ENCODE data around the gene HECTD4. TPM values are rescaled to one million over a fixed set of nuclear protein-coding genes. Genes with fewer than 3 reads are reported as not detected.

The HECTD4 gene
- total and polyA plus RNA-seq, 2 experiments from 2014 or later, result 25.7 to 36.9 TPM

- TF ChIP-seq, protein P1, sequence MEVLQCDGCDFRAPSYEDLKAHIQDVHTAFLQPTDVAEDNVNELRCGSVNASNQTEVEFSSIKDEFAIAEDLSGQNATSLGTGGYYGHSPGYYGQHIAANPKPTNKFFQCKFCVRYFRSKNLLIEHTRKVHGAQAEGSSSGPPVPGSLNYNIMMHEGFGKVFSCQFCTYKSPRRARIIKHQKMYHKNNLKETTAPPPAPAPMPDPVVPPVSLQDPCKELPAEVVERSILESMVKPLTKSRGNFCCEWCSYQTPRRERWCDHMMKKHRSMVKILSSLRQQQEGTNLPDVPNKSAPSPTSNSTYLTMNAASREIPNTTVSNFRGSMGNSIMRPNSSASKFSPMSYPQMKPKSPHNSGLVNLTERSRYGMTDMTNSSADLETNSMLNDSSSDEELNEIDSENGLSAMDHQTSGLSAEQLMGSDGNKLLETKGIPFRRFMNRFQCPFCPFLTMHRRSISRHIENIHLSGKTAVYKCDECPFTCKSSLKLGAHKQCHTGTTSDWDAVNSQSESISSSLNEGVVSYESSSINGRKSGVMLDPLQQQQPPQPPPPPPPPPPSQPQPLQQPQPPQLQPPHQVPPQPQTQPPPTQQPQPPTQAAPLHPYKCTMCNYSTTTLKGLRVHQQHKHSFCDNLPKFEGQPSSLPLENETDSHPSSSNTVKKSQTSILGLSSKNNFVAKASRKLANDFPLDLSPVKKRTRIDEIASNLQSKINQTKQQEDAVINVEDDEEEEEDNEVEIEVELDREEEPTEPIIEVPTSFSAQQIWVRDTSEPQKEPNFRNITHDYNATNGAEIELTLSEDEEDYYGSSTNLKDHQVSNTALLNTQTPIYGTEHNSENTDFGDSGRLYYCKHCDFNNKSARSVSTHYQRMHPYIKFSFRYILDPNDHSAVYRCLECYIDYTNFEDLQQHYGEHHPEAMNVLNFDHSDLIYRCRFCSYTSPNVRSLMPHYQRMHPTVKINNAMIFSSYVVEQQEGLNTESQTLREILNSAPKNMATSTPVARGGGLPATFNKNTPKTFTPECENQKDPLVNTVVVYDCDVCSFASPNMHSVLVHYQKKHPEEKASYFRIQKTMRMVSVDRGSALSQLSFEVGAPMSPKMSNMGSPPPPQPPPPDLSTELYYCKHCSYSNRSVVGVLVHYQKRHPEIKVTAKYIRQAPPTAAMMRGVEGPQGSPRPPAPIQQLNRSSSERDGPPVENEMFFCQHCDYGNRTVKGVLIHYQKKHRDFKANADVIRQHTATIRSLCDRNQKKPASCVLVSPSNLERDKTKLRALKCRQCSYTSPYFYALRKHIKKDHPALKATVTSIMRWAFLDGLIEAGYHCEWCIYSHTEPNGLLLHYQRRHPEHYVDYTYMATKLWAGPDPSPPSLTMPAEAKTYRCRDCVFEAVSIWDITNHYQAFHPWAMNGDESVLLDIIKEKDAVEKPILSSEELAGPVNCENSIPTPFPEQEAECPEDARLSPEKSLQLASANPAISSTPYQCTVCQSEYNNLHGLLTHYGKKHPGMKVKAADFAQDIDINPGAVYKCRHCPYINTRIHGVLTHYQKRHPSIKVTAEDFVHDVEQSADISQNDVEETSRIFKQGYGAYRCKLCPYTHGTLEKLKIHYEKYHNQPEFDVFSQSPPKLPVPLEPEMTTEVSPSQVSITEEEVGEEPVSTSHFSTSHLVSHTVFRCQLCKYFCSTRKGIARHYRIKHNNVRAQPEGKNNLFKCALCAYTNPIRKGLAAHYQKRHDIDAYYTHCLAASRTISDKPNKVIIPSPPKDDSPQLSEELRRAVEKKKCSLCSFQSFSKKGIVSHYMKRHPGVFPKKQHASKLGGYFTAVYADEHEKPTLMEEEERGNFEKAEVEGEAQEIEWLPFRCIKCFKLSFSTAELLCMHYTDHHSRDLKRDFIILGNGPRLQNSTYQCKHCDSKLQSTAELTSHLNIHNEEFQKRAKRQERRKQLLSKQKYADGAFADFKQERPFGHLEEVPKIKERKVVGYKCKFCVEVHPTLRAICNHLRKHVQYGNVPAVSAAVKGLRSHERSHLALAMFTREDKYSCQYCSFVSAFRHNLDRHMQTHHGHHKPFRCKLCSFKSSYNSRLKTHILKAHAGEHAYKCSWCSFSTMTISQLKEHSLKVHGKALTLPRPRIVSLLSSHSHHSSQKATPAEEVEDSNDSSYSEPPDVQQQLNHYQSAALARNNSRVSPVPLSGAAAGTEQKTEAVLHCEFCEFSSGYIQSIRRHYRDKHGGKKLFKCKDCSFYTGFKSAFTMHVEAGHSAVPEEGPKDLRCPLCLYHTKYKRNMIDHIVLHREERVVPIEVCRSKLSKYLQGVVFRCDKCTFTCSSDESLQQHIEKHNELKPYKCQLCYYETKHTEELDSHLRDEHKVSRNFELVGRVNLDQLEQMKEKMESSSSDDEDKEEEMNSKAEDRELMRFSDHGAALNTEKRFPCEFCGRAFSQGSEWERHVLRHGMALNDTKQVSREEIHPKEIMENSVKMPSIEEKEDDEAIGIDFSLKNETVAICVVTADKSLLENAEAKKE (CRISPR knock-in tag; IDR thresholded peaks at IDR 0.05), result no peak
- no peak for TF ChIP-seq JUNB (IDR thresholded peaks at IDR 0.05; ENCODE audit: unreplicated experiment)
Observed at GRCh38 chr12:112126000-112126438, 256.2 kb downstream of the HECTD4 start (continued).

DNA sequence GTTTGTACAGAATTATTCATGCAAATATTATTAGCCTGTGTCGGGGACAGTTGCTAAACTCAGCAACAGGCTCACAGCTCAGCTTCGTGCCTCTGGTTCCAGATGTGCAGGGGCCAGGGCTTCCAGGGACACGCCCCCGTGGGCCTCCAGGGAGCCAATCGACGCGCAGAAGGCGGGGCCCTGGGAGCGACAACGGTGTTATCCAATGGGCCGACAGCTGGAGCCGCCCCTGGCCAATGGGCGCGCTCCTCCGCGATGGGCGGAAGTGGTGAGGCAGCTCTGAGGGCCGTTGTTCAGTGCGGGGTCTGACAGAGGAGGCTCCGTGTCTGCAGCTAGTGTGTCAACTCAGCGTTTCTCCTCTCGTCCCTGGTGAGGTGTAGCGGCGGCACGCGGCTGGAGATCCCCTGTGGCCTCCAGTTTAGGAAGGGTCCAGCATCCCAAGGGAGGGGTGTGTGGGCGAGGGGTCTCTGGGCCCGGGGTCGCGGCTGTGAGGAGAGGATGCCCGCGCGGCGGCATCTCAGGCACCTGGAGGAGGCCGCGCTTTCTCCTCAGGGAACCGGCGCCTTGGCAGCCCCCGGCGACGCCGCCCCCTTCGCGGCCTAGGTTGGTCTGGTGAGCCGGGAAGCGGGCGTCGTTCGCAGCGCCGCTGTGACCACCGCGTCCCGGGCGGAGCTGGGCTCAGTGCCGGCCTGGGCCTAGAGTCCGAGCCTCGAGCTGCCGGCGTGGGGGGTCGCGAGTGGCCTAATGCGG, 256.8 kb downstream of the HECTD4 start, which contains the start of gene TRAFD1:
TSS of gene TRAFD1 (plus strand) at position 311 of the 750 bp plus-strand sequence. CDS start 4,963 bp downstream, outside the sequence.
- Histone ChIP-seq H3K4me2 (peak within 1 kb of the TSS; percentile 99), H3K27me3 (ENCODE audit: insufficient read depth) (no peaks in the 10 kb centered on the region), H3F3A (replicated peaks; ENCODE audit: low read depth) (0 out of 2 replicates have a peak, but pooled peaks cover 3% of the 10 kb centered on the region), H2AFZ (peak within 1 kb of the TSS; percentile 94), H4K20me1 (replicated peaks; ENCODE audit: insufficient read depth) (peaks cover 4% of the 10 kb centered on the region; the same call in 1 of the 2 replicates), H3K36me3 (ENCODE audit: insufficient read depth) (no peaks in the 10 kb centered on the region), H3K27ac (ENCODE audit: low read depth) (no peak within 1 kb of the TSS), H3K4me1 (ENCODE audit: insufficient read depth) (peaks cover 24% of the 10 kb centered on the region), H3K9me2 (ENCODE audit: insufficient read depth) (no peaks in the 10 kb centered on the region), H3K4me3 (peak within 1 kb of the TSS; percentile 85), H3K79me2 (replicated peaks; ENCODE audit: insufficient read depth) (peaks cover 14% of the 10 kb centered on the region)
- peak; percentile 98 for DNase-seq (ENCODE audit: low spot score)
- H3K27me3 Mint-ChIP-seq (ENCODE audit: insufficient read depth, low read depth, poor library complexity), result peaks cover 10% of the 10 kb centered on the region
- ATAC-seq, result peak; percentile 99
- peaks cover 23% of the 10 kb centered on the region for H3K4me1 Mint-ChIP-seq
- H3K27ac Mint-ChIP-seq, result no peak within 1 kb of the TSS
- no peaks in the 10 kb centered on the region for H3K9me3 Mint-ChIP-seq
- H3K36me3 Mint-ChIP-seq (ENCODE audit: low read depth), result no peaks in the 10 kb centered on the region; the same call in 2 of the 3 replicates
- peak; percentile 40; the same call in 1 of the 2 replicates for TF ChIP-seq NANOG (IDR thresholded peaks at IDR 0.05; ENCODE audit: borderline replicate concordance)
- TF ChIP-seq CREB1 (CRISPR knock-in tag; IDR thresholded peaks at IDR 0.05; ENCODE audit: low read depth), result peak; percentile 71
- TF ChIP-seq POLR2AphosphoS5 (IDR thresholded peaks at IDR 0.05; ENCODE audit: low read depth), result peak; percentile 97
- TF ChIP-seq ZNF331 (CRISPR knock-in tag; IDR thresholded peaks at IDR 0.05; ENCODE audit: low read depth), result no peak
- H3K4me3 Mint-ChIP-seq, result peak within 1 kb of the TSS; percentile 87

Data from GM23338 (cell line).